K562 (cell line): ENCODE data around the gene OR2W3. TPM values are rescaled to one million over a fixed set of nuclear protein-coding genes. Genes with fewer than 3 reads are reported as not detected.

Experiments used
- ATF4 ChIP-seq: fragments of 450-650 bp; formaldehyde crosslinking; IDR thresholded peaks from 2 replicates; pipeline ENCODE4 v1.4.0; 2022; ENCODE audit warnings: mild to moderate bottlenecking, moderate library complexity
- C11orf30 ChIP-seq: fragments of 450-650 bp; IDR thresholded peaks from 2 replicates; pipeline ENCODE4 v1.6.1; 2016; ENCODE audit warnings: low read depth, mild to moderate bottlenecking
- CBFB ChIP-seq: sonication (generic); formaldehyde crosslinking; IDR thresholded peaks from 2 replicates; pipeline ENCODE4 v1.4.0; 2020; ENCODE audit warnings: mild to moderate bottlenecking, missing genetic modification reagents
- NBN ChIP-seq: fragments of 450-650 bp; IDR thresholded peaks from 2 replicates; pipeline ENCODE4 v1.6.1; 2016; ENCODE audit warnings: low read depth, mild to moderate bottlenecking
- NR2C2 ChIP-seq, 2 experiments: fragments of 200-800 bp in 1 of 2; sonication (Bioruptor generic) in 1 of 2; sonication (generic) in 1 of 2; formaldehyde crosslinking in 1 of 2; IDR thresholded peaks; 2 replicates each; pipeline versions ENCODE4 v1.6.1 to v1.8.0; 2016 to 2022; ENCODE audit warnings: mild to moderate bottlenecking in 1 of 2, missing compliant biosample characterization in 1 of 2, missing genetic modification characterization in 1 of 2, missing genetic modification reagents in 1 of 2
- RAD21 ChIP-seq, 2 experiments: fragments of 250-450 bp in 1 of 2; fragments of 450-650 bp in 1 of 2; sonication (Bioruptor Pico) in 1 of 2; formaldehyde crosslinking in 1 of 2; IDR thresholded peaks in 1 of 2; conservative IDR thresholded peaks in 1 of 2; 2 replicates each; pipeline versions ENCODE4 v1.4.0 to v1.8.0; 2020 to 2022; ENCODE audit warnings: mild to moderate bottlenecking in 2 of 2, moderate library complexity in 1 of 2
- TCF15 ChIP-seq: fragments of 250-450 bp; sonication (Bioruptor Pico); IDR thresholded peaks from 2 replicates; pipeline ENCODE4 v1.8.0; 2022; ENCODE audit warnings: moderate library complexity, mild to moderate bottlenecking, inconsistent platforms
- TCF3 ChIP-seq: sonication (generic); formaldehyde crosslinking; IDR thresholded peaks from 2 replicates; pipeline ENCODE4 v1.4.0; 2020; ENCODE audit warnings: mild to moderate bottlenecking, missing genetic modification reagents
- YY1 ChIP-seq, 3 experiments: IDR thresholded peaks; 2 replicates each; pipeline ENCODE4 v1.6.1; 2011; ENCODE audit warnings: low read length in 2 of 3, mild to moderate bottlenecking in 2 of 3, moderate library complexity in 2 of 3, borderline replicate concordance in 1 of 3, control low read depth in 1 of 3, low read depth in 1 of 3; ENCODE audit not compliant: insufficient read depth in 3 of 3, insufficient replicate concordance in 2 of 3, control insufficient read depth in 1 of 3, insufficient read length in 1 of 3; ENCODE audit errors: extremely low read depth in 1 of 3
- ZBED1 ChIP-seq: IDR thresholded peaks from 2 replicates; pipeline ENCODE4 v1.6.1; 2014
- ZC3H8 ChIP-seq: fragments of 450-650 bp; IDR thresholded peaks from 2 replicates; pipeline ENCODE4 v1.6.1; 2017
- ZNF655 ChIP-seq: fragments of 250-450 bp; sonication (Bioruptor Pico); IDR thresholded peaks from 2 replicates; pipeline ENCODE4 v1.5.0; 2021
- ZNF79 ChIP-seq: fragments of 250-450 bp; sonication (Bioruptor Pico); IDR thresholded peaks from 2 replicates; pipeline ENCODE4 v1.4.0; 2020; ENCODE audit warnings: low read depth, mild to moderate bottlenecking, moderate library complexity
- polyA plus RNA-seq, 8 experiments: library from polyadenylated mRNA; depleted of rRNA in 4 of 8; stranded (reverse) in 5 of 8; unstranded in 3 of 8; fragments of >200 nt; fragmentation: Nextera tagmentation in 2 of 8; fragmentation: Illumina TruSeq in 1 of 8; extraction: Ambion mirVana in 2 of 8; extraction: Trizol in 1 of 8; gene quantifications; 2 replicates each; pipeline versions ENCODE4 v1.2.1 to v1.2.3, GENCODE V29; 2011 to 2014; ENCODE audit warnings: inconsistent platforms in 1 of 8, missing spikeins in 1 of 8
- total RNA-seq, 7 experiments: library from RNA; depleted of rRNA in 6 of 7; stranded (reverse); fragments of >200 nt in 6 of 7; fragmentation: Illumina TruSeq in 2 of 7; extraction: Trizol in 2 of 7; gene quantifications; 2 replicates each; pipeline versions ENCODE4 v1.2.1 to v1.2.3, GENCODE V29; 2011 to 2021; ENCODE audit warnings: low replicate concordance in 1 of 7

Gene OR2W3
- total and polyA plus RNA-seq, 9 of the 15 experiments (the other 6 are each of a cell fraction or from before 2014, with no cell fraction given), result 0.67 to 7.6 (median 3.7) TPM

- TF ChIP-seq ZNF655 (no peak), ZC3H8 (no peak), ZNF79 (CRISPR knock-in tag) (no peak), TCF3 (CRISPR knock-in tag) (no peak), C11orf30 (no peak), ATF4 (CRISPR knock-in tag) (no peak), RAD21 (CRISPR knock-in tag; conservative IDR thresholded peaks at IDR 0.05 in 1 of 2, IDR thresholded peaks at IDR 0.05 in 1 of 2) (no peak), CBFB (CRISPR knock-in tag) (no peak), NBN (no peak), TCF15 (CRISPR knock-in tag) (no peak), ZBED1 (no peak), YY1 (IDR thresholded peaks at IDR 0.05; ENCODE audit: borderline replicate concordance in 1 of 3, control insufficient read depth in 1 of 3, extremely low read depth in 1 of 3, insufficient read depth in 3 of 3, insufficient read length in 1 of 3, insufficient replicate concordance in 2 of 3, low read depth in 1 of 3, low read length in 2 of 3) (no peak), NR2C2 (CRISPR knock-in tag; IDR thresholded peaks at IDR 0.05) (no peak), NR2C2 (tag; IDR thresholded peaks at IDR 0.05) (no peak)
These were observed 28.6 kb downstream of the OR2W3 start (continued) for GRCh38 chr1:247923941-247924340.
